GM23338 (cell line): ENCODE results near the gene RYR2. TPM values are rescaled to one million over a fixed set of nuclear protein-coding genes. Genes with fewer than 3 reads are reported as not detected.

Experiments used
- ATAC-seq: fragments of 200-7000 bp; cut with Tn5 transposase; 3 replicates; pipeline ENCODE4 v1.9.1; 2020
- DNase-seq: peaks from one replicate; pipeline ENCODE4 v3.0.0-alpha.2; 2015; ENCODE audit warnings: low spot score
- H2AFZ ChIP-seq: fragments of 200-600 bp; sonication (generic); 2 replicates; pipeline ENCODE4 v1.8.0; 2016; ENCODE audit warnings: antibody characterized with exemption, mild to moderate bottlenecking, moderate library complexity
- H3F3A ChIP-seq: fragments of 200-600 bp; sonication (generic); replicated peaks from 2 replicates; pipeline ENCODE4 v1.8.0; 2017; ENCODE audit warnings: antibody characterized with exemption, mixed run types, low read depth
- H3K27ac ChIP-seq: fragments of 200-600 bp; sonication (generic); 2 replicates; pipeline ENCODE4 v1.6.1; 2016; ENCODE audit warnings: low read depth
- H3K27me3 ChIP-seq: fragments of 200-600 bp; sonication (generic); 2 replicates; pipeline ENCODE4 v1.8.0; 2016; ENCODE audit warnings: mild to moderate bottlenecking, mixed run types, moderate library complexity; ENCODE audit not compliant: insufficient read depth
- H3K36me3 ChIP-seq: fragments of 200-600 bp; sonication (generic); 2 replicates; pipeline ENCODE4 v1.8.0; 2016; ENCODE audit warnings: mild to moderate bottlenecking; ENCODE audit not compliant: insufficient read depth
- H3K4me1 ChIP-seq: fragments of 200-600 bp; sonication (generic); 2 replicates; pipeline ENCODE4 v1.8.0; 2016; ENCODE audit warnings: mild to moderate bottlenecking, moderate library complexity; ENCODE audit not compliant: insufficient read depth
- H3K4me2 ChIP-seq: fragments of 200-600 bp; sonication (generic); 2 replicates; pipeline ENCODE4 v1.7.1; 2017; ENCODE audit warnings: mixed run types
- H3K4me3 ChIP-seq: fragments of 200-600 bp; sonication (generic); 2 replicates; pipeline ENCODE4 v1.6.1; 2016; ENCODE audit warnings: mixed run types
- H3K79me2 ChIP-seq: fragments of 200-600 bp; sonication (generic); replicated peaks from 2 replicates; pipeline ENCODE4 v1.8.0; 2017; ENCODE audit warnings: mild to moderate bottlenecking; ENCODE audit not compliant: insufficient read depth
- H3K9me2 ChIP-seq: fragments of 200-600 bp; sonication (generic); 2 replicates; pipeline ENCODE4 v1.8.0; 2017; ENCODE audit not compliant: insufficient read depth
- H4K20me1 ChIP-seq: fragments of 200-600 bp; sonication (generic); replicated peaks from 2 replicates; pipeline ENCODE4 v1.8.0; 2017; ENCODE audit warnings: mild to moderate bottlenecking; ENCODE audit not compliant: insufficient read depth
- H3K27ac Mint-ChIP-seq: 2 replicates; pipeline ENCODE4 v1.8.0; 2020; ENCODE audit warnings: inconsistent platforms, mild to moderate bottlenecking, moderate library complexity, mixed read lengths
- H3K27me3 Mint-ChIP-seq: 3 replicates; pipeline ENCODE4 v1.8.0; 2022; ENCODE audit warnings: low read depth, mild to moderate bottlenecking, moderate library complexity, mixed read lengths, inconsistent platforms; ENCODE audit not compliant: insufficient read depth, poor library complexity
- H3K36me3 Mint-ChIP-seq: 3 replicates; pipeline ENCODE4 v1.8.0; 2021; ENCODE audit warnings: low read depth, mild to moderate bottlenecking, inconsistent platforms, moderate library complexity, mixed read lengths
- H3K4me1 Mint-ChIP-seq: 3 replicates; pipeline ENCODE4 v1.8.0; 2020; ENCODE audit warnings: mild to moderate bottlenecking, inconsistent platforms, mixed read lengths
- H3K4me3 Mint-ChIP-seq: 3 replicates; pipeline ENCODE4 v1.8.0; 2021; ENCODE audit warnings: moderate library complexity, mild to moderate bottlenecking, inconsistent platforms, mixed read lengths
- H3K9me3 Mint-ChIP-seq: 3 replicates; pipeline ENCODE4 v1.8.0; 2020; ENCODE audit warnings: moderate library complexity, mild to moderate bottlenecking, inconsistent platforms, mixed read lengths
- CREB1 ChIP-seq: fragments of 250-450 bp; sonication (Bioruptor Pico); IDR thresholded peaks from 2 replicates; pipeline ENCODE4 v1.5.0; 2020; ENCODE audit warnings: low read depth, mild to moderate bottlenecking, moderate library complexity
- ETS1 ChIP-seq: IDR thresholded peaks from 2 replicates; pipeline ENCODE4 v1.6.1; 2016; ENCODE audit warnings: antibody characterized with exemption
- EZH2phosphoT487 ChIP-seq: fragments of 200-600 bp; sonication (generic); IDR thresholded peaks from one replicate; pipeline ENCODE4 v1.8.1; 2018; ENCODE audit warnings: antibody characterized with exemption; ENCODE audit not compliant: unreplicated experiment
- NANOG ChIP-seq: IDR thresholded peaks from 2 replicates; pipeline ENCODE4 v1.6.1; 2016; ENCODE audit warnings: antibody characterized with exemption, borderline replicate concordance
- POLR2AphosphoS5 ChIP-seq: IDR thresholded peaks from 2 replicates; pipeline ENCODE4 v1.6.1; 2016; ENCODE audit warnings: antibody characterized with exemption, low read depth
- STAT1 ChIP-seq: IDR thresholded peaks from one replicate; pipeline ENCODE4 v1.6.1; 2016; ENCODE audit warnings: antibody characterized with exemption; ENCODE audit not compliant: unreplicated experiment
- ZNF462 ChIP-seq: fragments of 250-450 bp; sonication (Bioruptor Pico); IDR thresholded peaks from 2 replicates; pipeline ENCODE4 v1.5.0; 2020; ENCODE audit warnings: mild to moderate bottlenecking, moderate library complexity
- polyA plus RNA-seq: library from polyadenylated mRNA; unstranded; fragments of >200 nt; fragmentation: Nextera tagmentation; extraction: Ambion mirVana; gene quantifications from 2 replicates; pipeline ENCODE4 v1.2.1, GENCODE V29; 2016
- total RNA-seq: library from RNA; depleted of rRNA; stranded (reverse); fragments of >200 nt; shearing (Covaris generic); gene quantifications from 2 replicates; pipeline ENCODE4 v1.2.3, GENCODE V29; 2014

RYR2 gene
- total and polyA plus RNA-seq, 2 experiments from 2014 or later = 8.9 to 10.0 TPM

- H3K9me3 Mint-ChIP-seq = no peaks in the 10 kb centered on the region
- no peaks in the 10 kb centered on the region for H3K9me2 ChIP-seq
- H3K27me3 ChIP-seq = no peaks in the 10 kb centered on the region
- H3K79me2 ChIP-seq = 0 out of 2 replicates have a peak, but pooled peaks cover 5% of the 10 kb centered on the region
- no peak overlapping the region for H3K4me3 ChIP-seq
- no peaks in the 10 kb centered on the region for H3F3A ChIP-seq
- peaks cover 11% of the 10 kb centered on the region for H3K27me3 Mint-ChIP-seq
- no peaks in the 10 kb centered on the region for H3K4me1 ChIP-seq
- no peak for ATAC-seq
- no peak overlapping the region for H2AFZ ChIP-seq
- no peaks in the 10 kb centered on the region for H4K20me1 ChIP-seq
- no peaks in the 10 kb centered on the region for H3K36me3 ChIP-seq
- H3K4me1 Mint-ChIP-seq = no peaks in the 10 kb centered on the region
- no peak overlapping the region for H3K4me2 ChIP-seq
- no peak for TF ChIP-seq STAT1
- no peak for TF ChIP-seq ETS1
- TF ChIP-seq POLR2AphosphoS5 = no peak
- no peak for TF ChIP-seq NANOG
- TF ChIP-seq CREB1 (CRISPR knock-in tag) = no peak
- no peak for TF ChIP-seq EZH2phosphoT487
- no peak for TF ChIP-seq ZNF462
- H3K27ac ChIP-seq = no peak overlapping the region
- H3K4me3 Mint-ChIP-seq = no peak overlapping the region
- no peak overlapping the region for H3K27ac Mint-ChIP-seq
- DNase-seq = no peak
- no peaks in the 10 kb centered on the region for H3K36me3 Mint-ChIP-seq
Measured at GRCh38 chr1:237267743-237268142, 225.8 kb downstream of the RYR2 start.
